ENCODE results near the gene FAM90A26.
"Not testable (repeated sequence)": the region's sequence is repeated elsewhere in the genome, so short reads cannot be mapped to it uniquely, and the experiment has no call there.

The FAM90A26 gene

DNA sequence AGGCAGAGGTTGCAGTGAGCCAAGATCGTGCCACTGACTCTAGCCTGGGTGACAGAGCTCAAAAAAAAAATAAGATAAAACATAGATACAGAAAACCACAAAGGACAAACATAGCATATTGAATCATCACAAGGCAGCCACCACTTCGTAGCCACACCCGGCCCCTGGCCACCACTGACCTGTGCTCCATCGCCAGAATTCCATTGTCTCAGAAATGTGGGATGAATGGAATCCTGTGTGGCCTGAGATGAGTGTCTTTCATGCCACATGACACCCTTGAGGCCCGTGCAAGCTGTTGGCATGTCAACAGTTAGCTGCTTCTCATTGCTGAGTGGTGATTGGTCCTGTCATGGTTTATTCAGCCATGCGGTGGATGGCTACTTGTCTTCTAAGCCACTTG lies 10.2 kb upstream of the FAM90A26 start:
- DNase-seq: not testable (repeated sequence)

DNA sequence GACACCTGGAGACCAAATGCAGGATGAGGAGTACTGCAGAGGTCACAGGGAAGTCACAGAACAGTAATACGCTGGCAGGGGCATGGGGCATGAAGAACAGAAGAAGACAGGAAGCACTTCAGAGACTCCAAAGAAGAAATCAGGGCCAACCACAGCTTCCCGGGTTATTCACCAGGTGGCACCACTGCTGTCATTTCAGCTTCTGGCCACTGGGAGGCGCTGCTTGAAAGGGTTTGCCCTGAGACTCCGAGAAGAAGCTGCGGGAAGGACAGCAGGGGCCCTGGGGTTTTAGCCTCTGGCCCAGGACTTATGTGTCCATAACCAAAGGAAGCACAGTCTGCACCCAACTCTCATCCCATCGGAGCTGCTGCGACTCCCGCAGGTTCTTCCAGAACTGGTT lies 4.2 kb upstream of the FAM90A26 start:
- DNase-seq: not testable (repeated sequence)

DNA sequence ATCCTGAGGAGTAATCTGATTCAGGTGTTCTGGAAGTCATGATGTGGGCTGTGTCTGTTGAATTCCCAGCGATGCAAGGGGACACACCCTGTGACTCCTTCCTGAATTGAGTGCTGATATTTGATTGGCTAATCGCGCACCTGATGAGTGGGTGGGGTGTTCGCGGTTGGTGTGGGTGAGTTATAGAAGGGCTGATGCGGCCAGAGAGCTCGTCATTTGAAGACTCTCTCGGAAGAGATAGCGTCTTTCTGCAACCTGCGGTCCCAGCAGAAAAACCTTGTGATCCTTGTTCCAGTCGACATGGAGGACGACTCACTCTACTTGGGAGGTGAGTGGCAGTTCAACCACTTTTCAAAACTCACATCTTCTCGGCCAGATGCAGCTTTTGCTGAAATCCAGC lies 40.1 kb downstream of the FAM90A26 start, which contains the start of gene USP17L10:
Gene USP17L10 (plus strand): TSS at position 301 of the 400 bp plus-strand sequence. CDS start 0 bp downstream, at position 301.
- DNase-seq: not testable (repeated sequence)

DNA sequence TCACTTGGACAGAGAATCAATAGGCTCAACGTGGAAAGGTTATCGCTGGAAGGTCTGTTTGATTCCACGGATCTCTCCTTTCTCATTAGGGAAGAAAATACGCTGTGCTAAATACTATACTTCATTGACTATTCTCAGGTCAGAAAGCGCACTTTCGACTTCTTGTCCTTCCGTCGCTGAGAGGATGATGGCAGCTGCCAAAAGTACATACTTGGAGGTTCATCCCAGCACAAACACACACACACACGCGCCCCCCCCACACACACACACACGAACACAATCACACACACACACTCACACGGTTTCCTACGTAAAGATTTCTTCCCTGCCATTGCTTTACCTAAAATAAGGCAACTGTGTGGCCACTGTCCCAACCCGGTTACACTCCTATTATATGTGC lies 44.5 kb downstream of the FAM90A26 start:
- DNase-seq: not testable (repeated sequence)

DNA sequence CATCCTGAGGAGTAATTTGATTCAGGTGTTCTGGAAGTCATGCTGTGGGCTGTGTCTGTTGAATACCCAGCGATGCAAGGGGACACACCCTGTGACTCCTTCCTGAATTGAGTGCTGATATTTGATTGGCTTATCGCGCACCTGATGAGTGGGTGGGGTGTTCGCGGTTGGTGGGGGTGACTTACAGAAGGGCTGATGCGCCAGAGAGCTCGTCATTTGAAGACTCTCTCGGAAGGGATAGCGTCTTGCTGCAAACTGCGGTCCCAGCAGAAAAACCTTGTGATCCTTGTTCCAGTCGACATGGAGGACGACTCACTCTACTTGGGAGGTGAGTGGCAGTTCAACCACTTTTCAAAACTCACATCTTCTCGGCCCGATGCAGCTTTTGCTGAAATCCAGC lies 44.9 kb downstream of the FAM90A26 start, which contains the start of gene USP17L11:
Gene USP17L11 (plus strand): TSS at position 301 of the 400 bp plus-strand sequence. CDS start 0 bp downstream, at position 301.
- not testable (repeated sequence) for DNase-seq

DNA sequence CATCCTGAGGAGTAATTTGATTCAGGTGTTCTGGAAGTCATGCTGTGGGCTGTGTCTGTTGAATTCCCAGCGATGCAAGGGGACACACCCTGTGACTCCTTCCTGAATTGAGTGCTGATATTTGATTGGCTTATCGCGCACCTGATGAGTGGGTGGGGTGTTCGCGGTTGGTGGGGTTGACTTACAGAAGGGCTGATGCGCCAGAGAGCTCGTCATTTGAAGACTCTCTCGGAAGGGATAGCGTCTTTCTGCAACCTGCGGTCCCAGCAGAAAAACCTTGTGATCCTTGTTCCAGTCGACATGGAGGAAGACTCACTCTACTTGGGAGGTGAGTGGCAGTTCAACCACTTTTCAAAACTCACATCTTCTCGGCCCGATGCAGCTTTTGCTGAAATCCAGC lies 49.6 kb downstream of the FAM90A26 start, which contains the start of gene USP17L12:
Gene USP17L12 (plus strand): TSS at position 301 of the 400 bp plus-strand sequence. CDS start 0 bp downstream, at position 301.
- DNase-seq: not testable (repeated sequence)

DNA sequence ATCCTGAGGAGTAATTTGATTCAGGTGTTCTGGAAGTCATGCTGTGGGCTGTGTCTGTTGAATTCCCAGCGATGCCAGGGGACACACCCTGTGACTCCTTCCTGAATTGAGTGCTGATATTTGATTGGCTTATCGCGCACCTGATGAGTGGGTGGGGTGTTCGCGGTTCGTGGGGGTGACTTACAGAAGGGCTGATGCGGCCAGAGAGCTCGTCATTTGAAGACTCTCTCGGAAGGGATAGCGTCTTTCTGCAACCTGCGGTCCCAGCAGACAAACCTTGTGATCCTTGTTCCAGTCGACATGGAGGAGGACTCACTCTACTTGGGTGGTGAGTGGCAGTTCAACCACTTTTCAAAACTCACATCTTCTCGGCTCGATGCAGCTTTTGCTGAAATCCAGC lies 54.4 kb downstream of the FAM90A26 start, which contains the start of gene USP17L13:
Gene USP17L13 (plus strand): TSS at position 301 of the 400 bp plus-strand sequence. CDS start 0 bp downstream, at position 301.
- not testable (repeated sequence) for DNase-seq

Data from activated CD4-positive, CD25-positive, alpha-beta regulatory T cell treated with anti-CD3 and anti-CD28 coated beads, Interleukin-2, amount 50 U/mL, for 72 hours (primary cell).